H1 (cell line): ENCODE measurements around the gene MESD. TPM values are rescaled to one million over a fixed set of nuclear protein-coding genes. Genes with fewer than 3 reads are reported as not detected.

ENCODE experiments used
- CTCF ChIA-PET: fragments of 300-600 bp; sonication (Branson Sonifier 250); formaldehyde crosslinking; loops from one replicate; lab custom pipeline; 2021; ENCODE audit not compliant: partially characterized antibody; lab: Charles Lee
- POLR2A ChIA-PET: fragments of 300-600 bp; sonication (Branson Sonifier 250); formaldehyde crosslinking; loops from one replicate; lab custom pipeline; 2021; ENCODE audit warnings: inconsistent platforms; ENCODE audit not compliant: partially characterized antibody; lab: Charles Lee
- DNase-seq, 2 experiments: peaks; one replicate each; pipeline versions ENCODE4 v3.0.0 to v3.0.0-alpha.2; 2010 to 2022; ENCODE audit warnings: low spot score in 2 of 2, low read depth in 1 of 2, mixed read lengths in 1 of 2
- FAIRE-seq: peaks from 2 replicates; lab custom pipeline; 2011; peaks lifted over from hg19 to GRCh38; lab: Jason Lieb, UNC
- H2AFZ ChIP-seq: 2 replicates; pipeline ENCODE4 v1.8.1; 2012; ENCODE audit warnings: low read length, inconsistent platforms
- H2AK5ac ChIP-seq: 2 replicates; pipeline ENCODE4 v1.6.1; 2013; ENCODE audit warnings: low read depth, low read length
- H2BK120ac ChIP-seq: replicated peaks from 2 replicates; pipeline ENCODE3; 2013; ENCODE audit warnings: low read depth, low read length, inconsistent platforms
- H2BK12ac ChIP-seq: 2 replicates; pipeline ENCODE4 v1.6.1; 2013; ENCODE audit warnings: low read depth, low read length
- H2BK15ac ChIP-seq: 2 replicates; pipeline ENCODE4 v1.6.1; 2013; ENCODE audit warnings: low read length
- H2BK20ac ChIP-seq: 2 replicates; pipeline ENCODE4 v1.6.1; 2013; ENCODE audit warnings: low read length
- H2BK5ac ChIP-seq: 2 replicates; pipeline ENCODE4 v1.6.1; 2013; ENCODE audit warnings: low read depth, low read length
- H3K14ac ChIP-seq: 2 replicates; pipeline ENCODE4 v1.6.1; 2013; ENCODE audit warnings: inconsistent platforms; ENCODE audit not compliant: insufficient read length
- H3K18ac ChIP-seq: 2 replicates; pipeline ENCODE4 v1.6.1; 2013; ENCODE audit warnings: low read length; ENCODE audit errors: extremely low read depth
- H3K23ac ChIP-seq: 2 replicates; pipeline ENCODE4 v1.6.1; 2013; ENCODE audit warnings: inconsistent platforms; ENCODE audit not compliant: insufficient read length
- H3K23me2 ChIP-seq: 2 replicates; pipeline ENCODE4 v1.6.1; 2013; ENCODE audit warnings: low read depth, low read length
- H3K27ac ChIP-seq: 2 replicates; pipeline ENCODE4 v1.6.1; 2011; ENCODE audit warnings: low read depth, low read length, inconsistent platforms
- H3K27me3 ChIP-seq, 4 experiments: replicated peaks in 1 of 4; 1 replicate in 1 of 4; 2 replicates in 3 of 4; pipeline versions ENCODE4 v1.6.1 to v1.8.1; 2011 to 2013; ENCODE audit warnings: low read length in 3 of 4, mild to moderate bottlenecking in 3 of 4, inconsistent platforms in 2 of 4, mixed read lengths in 2 of 4, moderate library complexity in 1 of 4; ENCODE audit not compliant: control insufficient read depth in 3 of 4, insufficient read depth in 3 of 4; ENCODE audit errors: extremely low read depth in 1 of 4
- H3K36me3 ChIP-seq, 4 experiments: 2 replicates each; pipeline versions ENCODE4 v1.6.1 to v1.8.1; 2011 to 2013; ENCODE audit warnings: mild to moderate bottlenecking in 4 of 4, low read length in 3 of 4, moderate library complexity in 2 of 4, control low read depth in 1 of 4, inconsistent platforms in 1 of 4; ENCODE audit not compliant: insufficient read depth in 4 of 4, control insufficient read depth in 2 of 4
- H3K4ac ChIP-seq: replicated peaks from 2 replicates; pipeline ENCODE3; 2013; ENCODE audit warnings: low read length, low read depth, mixed read lengths, inconsistent platforms; ENCODE audit not compliant: insufficient read length
- H3K4me1 ChIP-seq, 4 experiments: replicated peaks in 1 of 4; 1 replicate in 1 of 4; 2 replicates in 3 of 4; pipeline versions ENCODE4 v1.6.1 to v1.8.1; 2011 to 2013; ENCODE audit warnings: low read length in 3 of 4, inconsistent platforms in 2 of 4, mixed read lengths in 1 of 4; ENCODE audit not compliant: insufficient read depth in 4 of 4, control insufficient read depth in 3 of 4
- H3K4me2 ChIP-seq, 2 experiments: 2 replicates each; pipeline versions ENCODE4 v1.6.1 to v1.8.1; 2011 to 2013; ENCODE audit warnings: low read depth in 2 of 2, low read length in 2 of 2, control low read depth in 1 of 2, inconsistent platforms in 1 of 2, mild to moderate bottlenecking in 1 of 2; ENCODE audit not compliant: insufficient read depth in 1 of 2
- H3K4me3 ChIP-seq, 4 experiments: fragments of 200-600, 300-600 bp in 1 of 4; sonication (generic), shearing (Covaris generic), sonication (Bioruptor Twin) in 1 of 4; 2 replicates each; pipeline versions ENCODE4 v1.5.1 to v1.8.1; 2011 to 2016; ENCODE audit warnings: low read length in 4 of 4, low read depth in 3 of 4, control low read depth in 2 of 4, inconsistent platforms in 2 of 4, mild to moderate bottlenecking in 2 of 4, mixed read lengths in 1 of 4, moderate library complexity in 1 of 4; ENCODE audit not compliant: insufficient read depth in 2 of 4; ENCODE audit errors: extremely low read depth in 1 of 4
- H3K56ac ChIP-seq: replicated peaks from 2 replicates; pipeline ENCODE3; 2013; ENCODE audit warnings: low read depth, mild to moderate bottlenecking, mixed read lengths, low read length, inconsistent platforms; ENCODE audit not compliant: insufficient read length
- H3K79me1 ChIP-seq: 2 replicates; pipeline ENCODE4 v1.6.1; 2013; ENCODE audit warnings: low read depth, low read length, control low read depth
- H3K79me2 ChIP-seq, 2 experiments: 2 replicates each; pipeline versions ENCODE4 v1.6.1 to v1.8.1; 2012 to 2013; ENCODE audit warnings: low read length in 2 of 2, mild to moderate bottlenecking in 2 of 2, inconsistent platforms in 1 of 2; ENCODE audit not compliant: insufficient read depth in 2 of 2, control insufficient read depth in 1 of 2
- H3K9ac ChIP-seq, 4 experiments: replicated peaks in 1 of 4; 1 replicate in 1 of 4; 2 replicates in 3 of 4; pipeline versions ENCODE4 v1.6.1 to v1.8.1; 2011 to 2013; ENCODE audit warnings: low read depth in 3 of 4, low read length in 3 of 4, control low read depth in 2 of 4, mild to moderate bottlenecking in 2 of 4, moderate library complexity in 2 of 4, inconsistent platforms in 1 of 4; ENCODE audit errors: extremely low read depth in 1 of 4
- H3K9me3 ChIP-seq, 2 experiments: 2 replicates each; pipeline versions ENCODE4 v1.6.1 to v1.8.1; 2012 to 2013; ENCODE audit warnings: mild to moderate bottlenecking in 2 of 2, moderate library complexity in 2 of 2, control low read depth in 1 of 2, inconsistent platforms in 1 of 2, low read depth in 1 of 2, low read length in 1 of 2, mixed read lengths in 1 of 2; ENCODE audit not compliant: insufficient read depth in 2 of 2
- H4K20me1 ChIP-seq, 2 experiments: replicated peaks in 1 of 2; 2 replicates each; pipeline versions ENCODE3 to v1.8.1; 2011 to 2013; ENCODE audit warnings: inconsistent platforms in 2 of 2, low read length in 2 of 2, mild to moderate bottlenecking in 1 of 2; ENCODE audit not compliant: insufficient read depth in 2 of 2, control insufficient read depth in 1 of 2
- H4K5ac ChIP-seq: 2 replicates; pipeline ENCODE4 v1.6.1; 2013; ENCODE audit warnings: low read length, low read depth, mixed read lengths, inconsistent platforms; ENCODE audit not compliant: insufficient read length
- H4K8ac ChIP-seq: 2 replicates; pipeline ENCODE4 v1.8.0; 2013; ENCODE audit warnings: mild to moderate bottlenecking, moderate library complexity, low read length, inconsistent platforms; ENCODE audit not compliant: insufficient read depth; ENCODE audit errors: extremely low read depth
- H4K91ac ChIP-seq: replicated peaks from 2 replicates; pipeline ENCODE3; 2013; ENCODE audit warnings: low read length, mixed read lengths, inconsistent platforms; ENCODE audit not compliant: insufficient read length
- HDAC2 ChIP-seq, 2 experiments: fragments of 300-600 bp in 1 of 2; sonication (generic) in 1 of 2; IDR thresholded peaks; 2 replicates each; pipeline ENCODE4 v1.6.1; 2011 to 2012; ENCODE audit warnings: low read depth in 2 of 2, low read length in 2 of 2, mild to moderate bottlenecking in 2 of 2, moderate library complexity in 2 of 2, borderline replicate concordance in 1 of 2, inconsistent platforms in 1 of 2
- WGBS, 2 experiments: shearing (Covaris generic) in 1 of 2; methylation state at CpG; one replicate each; pipeline versions ENCODE4 v1.1.6 to v1.1.7; 2013 to 2015; ENCODE audit warnings: low lambda C conversion rate in 2 of 2, mixed read lengths in 2 of 2, inconsistent platforms in 1 of 2, low coverage in 1 of 2, missing lambda C conversion rate in 1 of 2; ENCODE audit not compliant: insufficient replicate concordance in 2 of 2, insufficient coverage in 1 of 2, insufficient read length in 1 of 2; ENCODE audit errors: extremely low coverage in 1 of 2, missing lambda C conversion rate in 1 of 2; 5-methylcytosine and 5-hydroxymethylcytosine counted together
- polyA plus RNA-seq, 7 experiments: library from polyadenylated mRNA; depleted of rRNA in 3 of 7; stranded (reverse) in 5 of 7; unstranded in 2 of 7; fragments of >200 nt in 5 of 7; fragments of 200-250 nt in 2 of 7; gene quantifications; 1 replicate in 5 of 7; 2 replicates in 1 of 7; 4 replicates in 1 of 7; pipeline versions ENCODE4 v1.2.1 to v1.2.3, GENCODE V29; 2011 to 2013; ENCODE audit warnings: missing spikeins in 2 of 7, mixed read lengths in 2 of 7
- total RNA-seq: library from RNA; stranded (reverse); fragmentation: NEBNext Ultra II Directional; extraction: Animal tissue kit (Norgen Biotek cat#: 25700); gene quantifications from 2 replicates; pipeline ENCODE4 v1.2.1, GENCODE V29; 2021

The MESD gene
- total and polyA plus RNA-seq, 2 of the 8 experiments (the other 6 are each of a cell fraction or from before 2014, with no cell fraction given), result 11.0 to 28.3 TPM

- Histone ChIP-seq H2BK20ac (no peak overlapping the region), H3K36me3 (peaks cover 0 to 28% (median 10%) of the 10 kb centered on the region in 4 experiments; a peak in 5 of 8 replicates), H3K9me3 (no peaks in the 10 kb centered on the region), H2AFZ (no peak overlapping the region), H3K9ac (no peak overlapping the region), H3K56ac (no peak overlapping the region), H2BK120ac (no peak overlapping the region), H3K27ac (no peak overlapping the region), H3K4me1 (peaks cover 0 to 9% (median 3%) of the 10 kb centered on the region in 4 experiments; a peak in 3 of 7 replicates), H3K27me3 (no peaks in the 10 kb centered on the region), H4K91ac (no peak overlapping the region), H3K18ac (no peak overlapping the region), H3K23ac (no peak overlapping the region), H2BK15ac (no peak overlapping the region), H4K5ac (no peak overlapping the region), H4K20me1 (peaks cover 12% of the 10 kb centered on the region in 2 experiments), H3K79me1 (peaks cover 3% of the 10 kb centered on the region; the same call in 1 of the 2 replicates), H2AK5ac (no peak overlapping the region), H4K8ac (no peak overlapping the region), H3K4ac (no peak overlapping the region), H3K4me3 (no peak overlapping the region), H3K79me2 (peaks cover 0 to 37% of the 10 kb centered on the region in 2 experiments; a peak in 2 of 4 replicates), H2BK5ac (no peak overlapping the region), H3K4me2 (no peak overlapping the region), H3K14ac (no peak overlapping the region), H2BK12ac (no peak overlapping the region), H3K23me2 (no peaks in the 10 kb centered on the region)
- DNase-seq (no peak), FAIRE-seq (no peak)
- CTCF ChIA-PET, result interaction anchor here (0.8 to 2.4 kb wide), 7 partner anchors 9 to 287 kb away, joined by 3 to 23 read pairs (median 4); no protein-coding TSS in a partner anchor
- POLR2A ChIA-PET, result interaction anchor here (2.3 kb wide), 1 partner anchor 11 kb away, joined by 10 read pairs; the partner anchor contains the start of gene MESD
- TF ChIP-seq HDAC2 (IDR thresholded peaks at IDR 0.05; ENCODE audit: borderline replicate concordance in 1 of 2, low read depth in 2 of 2, low read length in 2 of 2), result no peak
- 92% methylated on average over 7 of the region's 7 CpGs; no CpG with 5 or more reads in 1 of the 2 experiments for WGBS, 2 experiments
Measured at GRCh38 chr15:80978685-80979329, 10.8 kb downstream of the MESD start.
